Cardiac muscle cell (in vitro differentiated cells and primary cell): ENCODE results near the gene RYR2. TPM values are rescaled to one million over a fixed set of nuclear protein-coding genes. Genes with fewer than 3 reads are reported as not detected.

ENCODE experiments used
- DNase-seq, 2 donors: peaks; one replicate each; pipeline versions ENCODE4 v3.0.0 to v3.0.0-alpha.2; 2010 to 2017; ENCODE audit warnings: low read depth in 1 of 2, low spot score in 1 of 2
- H3K27ac ChIP-seq: fragments of 200-600 bp; sonication (generic); 2 replicates; pipeline ENCODE4 v1.5.1; 2016
- H3K27me3 ChIP-seq: fragments of 200-600 bp; sonication (generic); 2 replicates; pipeline ENCODE4 v1.6.0; 2016; ENCODE audit warnings: control low read depth
- H3K36me3 ChIP-seq: fragments of 200-600 bp; sonication (generic); 2 replicates; pipeline ENCODE4 v1.5.1; 2016; ENCODE audit warnings: control low read depth
- H3K4me1 ChIP-seq: fragments of 200-600 bp; sonication (generic); 2 replicates; pipeline ENCODE4 v1.8.1; 2017; ENCODE audit warnings: low read depth, mild to moderate bottlenecking, mixed run types
- H3K4me3 ChIP-seq: fragments of 200-600 bp; sonication (generic); 2 replicates; pipeline ENCODE4 v1.5.1; 2016; ENCODE audit warnings: mild to moderate bottlenecking
- H3K9me3 ChIP-seq: fragments of 200-600 bp; sonication (generic); 2 replicates; pipeline ENCODE4 v1.5.1; 2017; ENCODE audit warnings: low read depth, mild to moderate bottlenecking, control low read depth
- CTCF ChIP-seq: IDR thresholded peaks from 2 replicates; pipeline ENCODE4 v1.5.1; 2012; ENCODE audit warnings: low read depth, mild to moderate bottlenecking, low read length
- polyA plus RNA-seq: library from polyadenylated mRNA; unstranded; fragments of >200 nt; fragmentation: Nextera tagmentation; extraction: Ambion mirVana; gene quantifications from 2 replicates; pipeline ENCODE4 v1.2.1, GENCODE V29; 2016
- total RNA-seq: library from RNA; depleted of rRNA; stranded (reverse); fragments of >200 nt; gene quantifications from 2 replicates; pipeline ENCODE4 v1.2.3, GENCODE V29; 2016

RYR2 gene
- total and polyA plus RNA-seq, 2 experiments from 2014 or later: 29.8 to 155 TPM

GRCh38 chr1:237029850-237030535, 12.0 kb upstream of the RYR2 start:
- DNase-seq: no peak
- peaks cover 22% of the 10 kb centered on the region for H3K4me1 ChIP-seq
- H3K36me3 ChIP-seq: no peaks in the 10 kb centered on the region
- no peaks in the 10 kb centered on the region for H3K9me3 ChIP-seq
- no peak overlapping the region for H3K27ac ChIP-seq
- TF ChIP-seq CTCF: no peak
- H3K27me3 ChIP-seq: no peaks in the 10 kb centered on the region
- H3K4me3 ChIP-seq: no peak overlapping the region

GRCh38 chr1:237031480-237031879, 10.5 kb upstream of the RYR2 start:
- no peak for DNase-seq
- TF ChIP-seq CTCF: no peak
- Histone ChIP-seq H3K4me1 (peaks cover 22% of the 10 kb centered on the region), H3K9me3 (no peaks in the 10 kb centered on the region), H3K27ac (no peak overlapping the region), H3K27me3 (no peaks in the 10 kb centered on the region), H3K4me3 (no peak overlapping the region), H3K36me3 (no peaks in the 10 kb centered on the region)

GRCh38 chr1:237032029-237032428, 10.0 kb upstream of the RYR2 start:
- peaks cover 22% of the 10 kb centered on the region for H3K4me1 ChIP-seq
- H3K4me3 ChIP-seq: no peak overlapping the region
- no peak for TF ChIP-seq CTCF
- H3K36me3 ChIP-seq: no peaks in the 10 kb centered on the region
- no peak overlapping the region for H3K27ac ChIP-seq
- DNase-seq: peak in 1 of 2 donors; percentile 1
- no peaks in the 10 kb centered on the region for H3K27me3 ChIP-seq
- no peaks in the 10 kb centered on the region for H3K9me3 ChIP-seq

- TF ChIP-seq CTCF: no peak
Observed at GRCh38 chr1:237033061-237033460, 8.9 kb upstream of the RYR2 start.

GRCh38 chr1:237033804-237034203, 8.2 kb upstream of the RYR2 start:
- no peak for DNase-seq
- no peak overlapping the region for H3K4me3 ChIP-seq
- no peaks in the 10 kb centered on the region for H3K36me3 ChIP-seq
- H3K4me1 ChIP-seq: peaks cover 16% of the 10 kb centered on the region
- H3K9me3 ChIP-seq: no peaks in the 10 kb centered on the region
- no peaks in the 10 kb centered on the region for H3K27me3 ChIP-seq
- H3K27ac ChIP-seq: no peak overlapping the region
- no peak for TF ChIP-seq CTCF

More at GRCh38 chr1:237033061-237033460, 8.9 kb upstream of the RYR2 start:
- Histone ChIP-seq H3K4me3 (no peak overlapping the region), H3K27ac (no peak overlapping the region), H3K9me3 (no peaks in the 10 kb centered on the region), H3K4me1 (peaks cover 17% of the 10 kb centered on the region), H3K36me3 (no peaks in the 10 kb centered on the region), H3K27me3 (no peaks in the 10 kb centered on the region)
- DNase-seq: no peak
